ENCODE results near the gene NDUFB5.

GRCh38 chr3:179560791-179561190, 43.8 kb upstream of the NDUFB5 start:
- TF ChIP-seq CTCF (IDR thresholded peaks at IDR 0.05) (no peak), POLR2A (IDR thresholded peaks at IDR 0.05) (no peak)

All from thyroid gland (tissue), 4 donors.